K562 (cell line): ENCODE measurements around the gene MARCHF3. TPM values are rescaled to one million over a fixed set of nuclear protein-coding genes. Genes with fewer than 3 reads are reported as not detected.
A peak's percentile ranks its signal among the peaks of the same experiment; 100 is the strongest.

ENCODE experiments used
- ATAC-seq: fragments of 200-7000 bp; cut with Tn5 transposase; 3 replicates; pipeline ENCODE4 v1.9.1; 2020; ENCODE audit warnings: moderate library complexity
- BruUV-seq: library from RNA; stranded (reverse); fragments of 400-500 nt; replicated peaks from 2 replicates; lab custom pipeline; 2021; lab: Mats Ljungman, UMichigan
- CTCF ChIA-PET: fragments of 300-600 bp; formaldehyde crosslinking; extraction: SDS; loops from one replicate; lab custom pipeline; 2021; ENCODE audit warnings: low intra/inter-chr PET ratio; lab: Yijun Ruan, JAX
- POLR2A ChIA-PET: fragments of 300-600, 350-650 bp; sonication (Branson Sonifier 250); formaldehyde crosslinking; extraction: SDS; loops from one replicate; lab custom pipeline; 2021; ENCODE audit warnings: antibody characterized with exemption, inconsistent platforms; lab: Yijun Ruan, JAX
- DNase-seq, 4 experiments: peaks; one replicate each; pipeline versions ENCODE4 v3.0.0 to v3.0.0-alpha.2; 2011 to 2018; ENCODE audit warnings: low spot score in 3 of 4, mixed read lengths in 3 of 4; ENCODE audit errors: extremely low read depth in 1 of 4
- FAIRE-seq: peaks from 2 replicates; lab custom pipeline; 2011; peaks lifted over from hg19 to GRCh38; lab: Jason Lieb, UNC
- H2AFZ ChIP-seq: 2 replicates; pipeline ENCODE4 v1.6.0; 2011; ENCODE audit warnings: low read depth, low read length, control low read depth, inconsistent platforms
- H3K27ac ChIP-seq: fragments of 200-600 bp; 3 replicates; pipeline ENCODE4 v1.8.0; 2011; ENCODE audit warnings: low read depth, mild to moderate bottlenecking, control low read depth, inconsistent platforms, low read length, moderate library complexity, mixed read lengths; ENCODE audit errors: extremely low read depth
- H3K27me3 ChIP-seq, 2 experiments: fragments of 300-600 bp in 1 of 2; 2 replicates in 1 of 2; 3 replicates in 1 of 2; pipeline versions ENCODE4 v1.6.0 to v1.8.0; 2011; ENCODE audit warnings: inconsistent platforms in 2 of 2, low read length in 2 of 2, mild to moderate bottlenecking in 1 of 2, mixed read lengths in 1 of 2, moderate library complexity in 1 of 2; ENCODE audit not compliant: control insufficient read depth in 2 of 2, insufficient read depth in 2 of 2
- H3K36me3 ChIP-seq: fragments of 300-600 bp; 3 replicates; pipeline ENCODE4 v1.8.0; 2011; ENCODE audit warnings: mild to moderate bottlenecking, low read length, inconsistent platforms; ENCODE audit not compliant: control insufficient read depth, insufficient read depth
- H3K4me1 ChIP-seq, 2 experiments: fragments of 200-600 bp in 1 of 2; replicated peaks in 1 of 2; 2 replicates in 1 of 2; 3 replicates in 1 of 2; pipeline versions ENCODE4 v1.5.1 to v1.8.0; 2011; ENCODE audit warnings: inconsistent platforms in 2 of 2, low read length in 2 of 2, mild to moderate bottlenecking in 1 of 2, mixed read lengths in 1 of 2, moderate library complexity in 1 of 2; ENCODE audit not compliant: control insufficient read depth in 2 of 2, insufficient read depth in 2 of 2
- H3K4me2 ChIP-seq: 2 replicates; pipeline ENCODE4 v1.6.1; 2011; ENCODE audit warnings: low read length, control low read depth, inconsistent platforms, mixed read lengths; ENCODE audit not compliant: insufficient read depth
- H3K4me3 ChIP-seq: fragments of 200-600 bp; sonication (generic), shearing (Covaris generic); 2 replicates; pipeline ENCODE4 v1.5.1; 2016; ENCODE audit warnings: control low read depth, inconsistent platforms
- H3K79me2 ChIP-seq: fragments of 200-600 bp; 3 replicates; pipeline ENCODE4 v1.8.0; 2011; ENCODE audit warnings: low read length, inconsistent platforms; ENCODE audit not compliant: control insufficient read depth, insufficient read depth
- H3K9ac ChIP-seq, 2 experiments: 2 replicates each; pipeline versions ENCODE4 v1.6.0 to v1.6.1; 2011; ENCODE audit warnings: low read depth in 2 of 2, low read length in 2 of 2, control low read depth in 1 of 2, inconsistent platforms in 1 of 2, mild to moderate bottlenecking in 1 of 2, mixed read lengths in 1 of 2; ENCODE audit not compliant: insufficient read depth in 1 of 2
- H3K9me1 ChIP-seq: one replicate; pipeline ENCODE4 v1.6.0; 2011; ENCODE audit warnings: inconsistent platforms, mild to moderate bottlenecking, low read length, moderate library complexity; ENCODE audit not compliant: control insufficient read depth, insufficient read depth
- H3K9me3 ChIP-seq: replicated peaks from 2 replicates; pipeline ENCODE4 v1.5.1; 2011; ENCODE audit warnings: low read depth, low read length, inconsistent platforms; ENCODE audit not compliant: control insufficient read depth, insufficient read depth
- H4K20me1 ChIP-seq: replicated peaks from 2 replicates; pipeline ENCODE4 v1.6.1; 2011; ENCODE audit warnings: low read length, inconsistent platforms, mixed read lengths; ENCODE audit not compliant: control insufficient read depth, insufficient read depth
- KLF10 ChIP-seq: fragments of 250-450 bp; sonication (Bioruptor Pico); IDR thresholded peaks from 2 replicates; pipeline ENCODE4 v1.6.1; 2021; ENCODE audit warnings: matching md5 sums
- WGBS: fragments of 100-300 bp; shearing (Covaris generic); methylation state at CpG from one replicate; pipeline ENCODE4 v1.1.6; 2016; ENCODE audit warnings: low coverage, mixed read lengths; ENCODE audit not compliant: insufficient coverage; ENCODE audit errors: missing lambda C conversion rate; 5-methylcytosine and 5-hydroxymethylcytosine counted together
- in situ Hi-C: fragments of 300-500 bp; cut with MboI; formaldehyde crosslinking; loops from 4 replicates; pipeline ENCODE4 v1.15.0; 2018; ENCODE audit warnings: inconsistent platforms, mixed read lengths
- intact Hi-C: fragments of 100-400 bp; cut with micrococcal nuclease; formaldehyde crosslinking; loops from 2 replicates; pipeline ENCODE4 v1.14.2; 2022
- polyA plus RNA-seq, 8 experiments: library from polyadenylated mRNA; depleted of rRNA in 4 of 8; stranded (reverse) in 5 of 8; unstranded in 3 of 8; fragments of >200 nt; fragmentation: Nextera tagmentation in 2 of 8; fragmentation: Illumina TruSeq in 1 of 8; extraction: Ambion mirVana in 2 of 8; extraction: Trizol in 1 of 8; gene quantifications; 2 replicates each; pipeline versions ENCODE4 v1.2.1 to v1.2.3, GENCODE V29; 2011 to 2014; ENCODE audit warnings: inconsistent platforms in 1 of 8, missing spikeins in 1 of 8
- total RNA-seq, 7 experiments: library from RNA; depleted of rRNA in 6 of 7; stranded (reverse); fragments of >200 nt in 6 of 7; fragmentation: Illumina TruSeq in 2 of 7; extraction: Trizol in 2 of 7; gene quantifications; 2 replicates each; pipeline versions ENCODE4 v1.2.1 to v1.2.3, GENCODE V29; 2011 to 2021; ENCODE audit warnings: low replicate concordance in 1 of 7
- TF ChIP-seq, protein P1 (sequence below): sonication (generic); IDR thresholded peaks from 2 replicates; pipeline ENCODE4 v1.6.1; 2016

MARCHF3 gene
- total and polyA plus RNA-seq, 9 of the 15 experiments (the other 6 are each of a cell fraction or from before 2014, with no cell fraction given), result 5.6 to 37.4 (median 16.5) TPM

DNA sequence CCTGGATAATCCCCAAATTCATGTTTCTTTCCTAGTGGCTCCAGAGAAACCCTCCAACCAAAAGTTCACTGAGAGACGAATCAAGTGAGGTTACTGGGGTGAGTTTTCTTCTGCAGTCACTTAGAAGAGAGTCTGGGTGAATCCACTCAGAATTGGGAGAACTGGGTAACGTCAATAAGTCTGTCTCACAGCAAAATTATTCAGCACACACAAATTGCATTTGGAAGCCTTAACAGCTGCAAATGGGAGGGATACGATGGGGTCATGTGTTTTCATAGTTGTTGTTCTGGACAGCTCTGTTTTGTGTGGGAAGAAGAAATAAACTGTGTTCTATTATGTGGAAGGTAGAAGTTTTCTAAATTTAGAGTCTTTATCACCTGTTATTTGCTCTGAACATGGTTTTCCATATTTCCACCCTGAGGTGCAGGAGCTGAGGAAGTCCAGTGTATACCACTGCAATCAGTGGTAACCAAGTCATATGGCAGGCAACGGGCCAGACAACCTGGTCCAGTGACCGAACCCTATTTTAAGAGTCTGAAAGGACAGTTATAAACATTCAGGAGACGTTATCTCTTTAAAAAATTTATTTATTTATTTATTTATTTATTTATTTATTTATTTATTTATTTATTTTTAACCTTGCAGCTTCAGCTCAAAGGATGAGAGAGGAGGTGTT, 21.9 kb downstream of the MARCHF3 start:
- in situ Hi-C loops, result no loop called here
- FAIRE-seq, result peak; percentile 26
- H4K20me1 ChIP-seq, result no peaks in the 10 kb centered on the region; the same call in 1 of the 2 replicates
- TF ChIP-seq, protein P1, sequence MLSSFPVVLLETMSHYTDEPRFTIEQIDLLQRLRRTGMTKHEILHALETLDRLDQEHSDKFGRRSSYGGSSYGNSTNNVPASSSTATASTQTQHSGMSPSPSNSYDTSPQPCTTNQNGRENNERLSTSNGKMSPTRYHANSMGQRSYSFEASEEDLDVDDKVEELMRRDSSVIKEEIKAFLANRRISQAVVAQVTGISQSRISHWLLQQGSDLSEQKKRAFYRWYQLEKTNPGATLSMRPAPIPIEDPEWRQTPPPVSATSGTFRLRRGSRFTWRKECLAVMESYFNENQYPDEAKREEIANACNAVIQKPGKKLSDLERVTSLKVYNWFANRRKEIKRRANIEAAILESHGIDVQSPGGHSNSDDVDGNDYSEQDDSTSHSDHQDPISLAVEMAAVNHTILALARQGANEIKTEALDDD, result peak; percentile 55; the same call in 1 of the 2 replicates
- TF ChIP-seq KLF10 (CRISPR knock-in tag), result no peak
- TF ChIP-seq, all 486 proteins: peak for 1
- CTCF ChIA-PET, result no interaction called here
- Histone ChIP-seq H3K79me2 (peaks cover 91% of the 10 kb centered on the region), H2AFZ (no peak overlapping the region; the same call in 1 of the 2 replicates), H3K36me3 (peaks cover 2% of the 10 kb centered on the region; the same call in 1 of the 3 replicates), H3K4me3 (no peak overlapping the region), H3K9me1 (no peaks in the 10 kb centered on the region), H3K4me2 (peak overlapping the region; percentile 17; the same call in 1 of the 2 replicates), H3K9me3 (no peaks in the 10 kb centered on the region), H3K27ac (peak overlapping the region; percentile 25; the same call in 1 of the 3 replicates), H3K4me1 (peaks cover 0 to 23% of the 10 kb centered on the region in 2 experiments; a peak in 3 of 5 replicates), H3K27me3 (no peaks in the 10 kb centered on the region), H3K9ac (peak overlapping the region; percentile 7 to 57; a peak in 1 of 4 replicates)
- POLR2A ChIA-PET, result interaction anchor here (0.7 to 1.6 kb wide), 3 partner anchors 9 to 21 kb away, joined by 4 to 12 read pairs (median 6); no protein-coding TSS in a partner anchor
- 22% methylated on average over 6 of the region's 6 CpGs for WGBS
- DNase-seq (no peak), ATAC-seq (peak; percentile 52)
- intact Hi-C loops, result no loop called here
- no TSS peak for BruUV-seq
